Mesendoderm (in vitro differentiated cells): Measurements from ENCODE around the gene OR2T33.

Source experiments
- DNase-seq: peaks from one replicate; pipeline ENCODE4 v3.0.0; 2013
- H2AK5ac ChIP-seq: 2 replicates; pipeline ENCODE4 v1.6.1; 2013; ENCODE audit warnings: low read length, inconsistent platforms
- H2BK120ac ChIP-seq: 2 replicates; pipeline ENCODE4 v1.6.1; 2013; ENCODE audit warnings: low read depth, mild to moderate bottlenecking, low read length, moderate library complexity, mixed read lengths
- H2BK15ac ChIP-seq: replicated peaks from 2 replicates; pipeline ENCODE4 v1.6.1; 2013; ENCODE audit warnings: low read depth, mild to moderate bottlenecking, moderate library complexity
- H2BK5ac ChIP-seq: 2 replicates; pipeline ENCODE4 v1.6.1; 2013; ENCODE audit warnings: low read length, inconsistent platforms
- H3K18ac ChIP-seq: 2 replicates; pipeline ENCODE4 v1.6.1; 2013; ENCODE audit warnings: mild to moderate bottlenecking, low read length, mixed read lengths
- H3K23ac ChIP-seq: one replicate; pipeline ENCODE4 v1.6.1; 2013; ENCODE audit warnings: low read length
- H3K27ac ChIP-seq: 2 replicates; pipeline ENCODE4 v1.5.1; 2013; ENCODE audit warnings: low read depth, mild to moderate bottlenecking, inconsistent platforms, low read length, moderate library complexity
- H3K27me3 ChIP-seq: 2 replicates; pipeline ENCODE4 v1.6.1; 2013; ENCODE audit warnings: low read length, control low read depth, mild to moderate bottlenecking, inconsistent platforms; ENCODE audit not compliant: insufficient read depth, poor library complexity
- H3K36me3 ChIP-seq: 2 replicates; pipeline ENCODE4 v1.6.1; 2013; ENCODE audit warnings: low read length, inconsistent platforms; ENCODE audit not compliant: control insufficient read depth, insufficient read depth
- H3K4ac ChIP-seq: one replicate; pipeline ENCODE4 v1.6.1; 2013; ENCODE audit warnings: low read depth, mild to moderate bottlenecking, low read length, moderate library complexity
- H3K4me1 ChIP-seq: 2 replicates; pipeline ENCODE4 v1.6.1; 2013; ENCODE audit warnings: low read depth, low read length, inconsistent platforms; ENCODE audit not compliant: control insufficient read depth
- H3K4me2 ChIP-seq: 2 replicates; pipeline ENCODE4 v1.6.1; 2013; ENCODE audit warnings: low read length
- H3K4me3 ChIP-seq: 2 replicates; pipeline ENCODE4 v1.5.1; 2013; ENCODE audit warnings: mild to moderate bottlenecking, low read length
- H3K56ac ChIP-seq: one replicate; pipeline ENCODE4 v1.6.1; 2013; ENCODE audit warnings: low read length
- H3K79me1 ChIP-seq: 2 replicates; pipeline ENCODE4 v1.6.1; 2013; ENCODE audit warnings: low read length, inconsistent platforms
- H3K79me2 ChIP-seq: 2 replicates; pipeline ENCODE4 v1.6.1; 2013; ENCODE audit warnings: mild to moderate bottlenecking, low read length; ENCODE audit not compliant: control insufficient read depth, insufficient read depth
- H3K9ac ChIP-seq: 2 replicates; pipeline ENCODE4 v1.6.1; 2013; ENCODE audit warnings: low read length, inconsistent platforms
- H4K5ac ChIP-seq: one replicate; pipeline ENCODE4 v1.6.1; 2013; ENCODE audit warnings: low read length
- H4K8ac ChIP-seq: one replicate; pipeline ENCODE4 v1.6.1; 2013; ENCODE audit warnings: low read depth, mild to moderate bottlenecking, control low read depth, low read length, moderate library complexity
- WGBS: extraction: QIAGEN DNeasy Blood & Tissue Kit; methylation state at CpG from one replicate; pipeline ENCODE4 v1.1.7; 2013; ENCODE audit warnings: low lambda C conversion rate, missing lambda C conversion rate; ENCODE audit not compliant: insufficient coverage; ENCODE audit errors: extremely low coverage; 5-methylcytosine and 5-hydroxymethylcytosine counted together

The OR2T33 gene

DNA sequence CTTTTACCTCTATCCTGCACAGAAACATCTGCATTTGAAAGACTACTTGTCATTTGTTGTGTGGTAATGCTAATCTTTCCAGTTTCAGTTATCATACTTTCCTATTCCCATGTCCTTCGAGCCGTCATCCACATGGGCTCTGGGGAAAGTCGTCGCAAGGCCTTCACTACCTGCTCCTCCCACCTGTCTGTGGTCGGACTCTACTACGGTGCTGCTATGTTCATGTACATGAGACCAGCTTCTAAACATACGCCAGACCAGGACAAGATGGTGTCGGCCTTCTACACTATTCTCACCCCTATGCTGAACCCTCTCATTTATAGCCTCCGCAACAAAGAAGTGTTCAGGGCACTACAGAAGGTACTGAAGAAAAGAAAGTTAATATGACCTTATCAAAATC lies 38.3 kb downstream of the OR2T33 start:
- H2BK120ac ChIP-seq: no peak overlapping the region
- H3K4me1 ChIP-seq: no peaks in the 10 kb centered on the region
- no peak overlapping the region for H4K8ac ChIP-seq
- H4K5ac ChIP-seq: no peak overlapping the region
- no peak overlapping the region for H3K9ac ChIP-seq
- H3K18ac ChIP-seq: no peak overlapping the region
- no peaks in the 10 kb centered on the region for H3K27me3 ChIP-seq
- H2BK15ac ChIP-seq: no peak overlapping the region
- no peaks in the 10 kb centered on the region for H3K79me1 ChIP-seq
- no peak overlapping the region for H3K23ac ChIP-seq
- no peak overlapping the region for H2BK5ac ChIP-seq
- H3K79me2 ChIP-seq: no peaks in the 10 kb centered on the region
- no CpG with 5 or more reads among the region's 9 CpGs for WGBS
- no peaks in the 10 kb centered on the region for H3K36me3 ChIP-seq
- H2AK5ac ChIP-seq: no peak overlapping the region
- no peak overlapping the region for H3K27ac ChIP-seq
- H3K4ac ChIP-seq: no peak overlapping the region
- DNase-seq: no peak
- H3K4me2 ChIP-seq: no peak overlapping the region
- no peak overlapping the region for H3K56ac ChIP-seq
- H3K4me3 ChIP-seq: no peak overlapping the region

DNA sequence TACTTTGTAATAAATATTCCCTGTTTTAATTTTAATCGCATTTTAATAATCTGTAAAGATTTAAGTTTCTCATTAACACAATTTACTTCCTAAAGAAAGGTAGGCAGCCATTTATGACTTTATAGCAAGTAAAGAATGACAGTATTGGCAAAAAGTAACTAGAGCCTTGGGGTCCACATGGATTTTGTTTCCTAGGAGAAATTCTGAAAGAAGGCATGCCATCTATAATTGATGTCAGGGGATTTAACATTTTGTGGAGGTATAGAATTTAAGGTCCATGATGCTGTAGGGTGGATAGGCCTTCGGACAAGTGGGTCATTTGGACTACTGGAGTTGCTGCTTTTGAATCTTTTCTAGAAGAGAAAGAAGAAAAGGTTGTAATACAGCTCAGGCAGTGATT lies 46.7 kb downstream of the OR2T33 start, which contains the start of gene OR2M4:
TSS of gene OR2M4 (plus strand) at position 301 of the 400 bp plus-strand sequence. CDS start 7,512 bp downstream, outside the sequence.
- Histone ChIP-seq H3K36me3 (no peaks in the 10 kb centered on the region), H2BK15ac (no peak within 1 kb of the TSS), H4K8ac (no peak within 1 kb of the TSS), H3K27ac (no peak within 1 kb of the TSS), H3K23ac (no peak within 1 kb of the TSS), H3K4me1 (no peaks in the 10 kb centered on the region), H2BK120ac (no peak within 1 kb of the TSS), H3K56ac (no peak within 1 kb of the TSS), H3K27me3 (no peaks in the 10 kb centered on the region), H2AK5ac (no peak within 1 kb of the TSS), H3K4me2 (no peak within 1 kb of the TSS), H3K4ac (no peak within 1 kb of the TSS), H3K79me1 (no peaks in the 10 kb centered on the region), H2BK5ac (no peak within 1 kb of the TSS), H3K4me3 (no peak within 1 kb of the TSS), H4K5ac (no peak within 1 kb of the TSS), H3K79me2 (no peaks in the 10 kb centered on the region), H3K18ac (no peak within 1 kb of the TSS), H3K9ac (no peak within 1 kb of the TSS)
- no peak for DNase-seq
- no CpG with 5 or more reads among the region's 2 CpGs for WGBS

DNA sequence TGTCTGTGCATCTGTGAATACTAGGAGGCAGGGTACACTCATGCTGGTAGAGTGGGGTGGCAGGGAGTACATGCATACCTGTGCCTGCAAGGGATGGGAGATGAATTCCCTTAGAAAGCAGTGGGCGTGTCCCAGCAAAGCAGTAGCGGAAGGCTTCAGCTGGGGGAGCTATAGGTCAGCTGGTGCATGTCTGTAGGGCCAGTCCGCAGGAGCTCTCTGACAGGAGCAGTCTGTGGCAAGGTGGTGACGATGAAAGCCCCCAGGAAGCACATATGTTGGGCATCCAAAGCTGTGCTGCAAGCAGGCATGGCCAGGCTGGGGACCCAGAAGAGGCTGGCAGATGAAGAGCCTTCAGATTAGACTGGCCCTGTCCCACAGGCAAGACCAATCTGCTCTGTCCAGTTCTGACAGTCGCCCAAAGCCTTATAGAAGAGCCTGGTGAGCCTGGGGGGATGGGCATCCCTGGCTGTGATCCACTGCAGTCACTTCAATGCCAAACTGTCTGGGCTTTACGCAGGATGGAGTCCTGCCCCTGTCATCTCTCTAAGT lies 48.3 kb downstream of the OR2T33 start:
- Histone ChIP-seq H3K79me2 (no peaks in the 10 kb centered on the region), H3K36me3 (no peaks in the 10 kb centered on the region), H4K5ac (no peak overlapping the region), H2BK120ac (no peak overlapping the region), H2BK5ac (no peak overlapping the region), H3K9ac (no peak overlapping the region), H3K4me2 (no peak overlapping the region), H3K4ac (no peak overlapping the region), H3K56ac (no peak overlapping the region), H3K4me1 (no peaks in the 10 kb centered on the region), H3K4me3 (no peak overlapping the region), H3K27me3 (no peaks in the 10 kb centered on the region), H3K18ac (no peak overlapping the region), H3K23ac (no peak overlapping the region), H2AK5ac (no peak overlapping the region), H2BK15ac (no peak overlapping the region), H3K79me1 (no peaks in the 10 kb centered on the region), H4K8ac (no peak overlapping the region), H3K27ac (no peak overlapping the region)
- DNase-seq: no peak
- no CpG with 5 or more reads among the region's 6 CpGs for WGBS

DNA sequence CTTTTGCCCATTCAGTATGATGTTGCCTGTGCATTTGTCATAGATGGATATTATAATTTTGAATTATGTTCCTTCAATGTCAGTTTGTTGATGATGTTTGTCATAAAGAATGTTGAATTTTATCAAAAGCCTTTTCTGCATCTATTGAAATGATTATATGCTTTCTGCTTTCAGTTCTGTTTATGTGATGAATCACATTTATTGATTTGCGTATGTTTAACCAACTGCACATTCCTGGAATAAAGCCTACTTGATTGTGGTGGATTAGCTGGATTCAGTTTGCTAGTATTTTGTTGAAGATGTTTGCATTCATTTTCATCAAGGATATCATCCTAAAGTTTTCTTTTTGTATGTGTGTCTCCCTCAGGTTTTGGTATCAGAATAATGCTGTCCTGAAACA lies 52.2 kb downstream of the OR2T33 start:
- no CpG with 5 or more reads among the region's 1 CpG for WGBS
- H3K36me3 ChIP-seq: no peaks in the 10 kb centered on the region
- no peak for DNase-seq

More for the DNA sequence above, 52.2 kb downstream of the OR2T33 start:
- no peak overlapping the region for H3K4me2 ChIP-seq
- no peak overlapping the region for H3K27ac ChIP-seq
- no peak overlapping the region for H3K18ac ChIP-seq
- H3K79me1 ChIP-seq: no peaks in the 10 kb centered on the region
- H3K79me2 ChIP-seq: no peaks in the 10 kb centered on the region
- no peak overlapping the region for H4K8ac ChIP-seq
- no peak overlapping the region for H3K56ac ChIP-seq
- no peak overlapping the region for H2BK5ac ChIP-seq
- H3K23ac ChIP-seq: no peak overlapping the region
- H3K9ac ChIP-seq: no peak overlapping the region
- no peak overlapping the region for H2BK120ac ChIP-seq
- no peak overlapping the region for H3K4me3 ChIP-seq
- no peak overlapping the region for H2BK15ac ChIP-seq
- no peak overlapping the region for H2AK5ac ChIP-seq
- H3K27me3 ChIP-seq: no peaks in the 10 kb centered on the region
- H3K4ac ChIP-seq: no peak overlapping the region
- H3K4me1 ChIP-seq: no peaks in the 10 kb centered on the region
- H4K5ac ChIP-seq: no peak overlapping the region
